K562 (cell line): ENCODE results near the gene CAMK2G. TPM values are rescaled to one million over a fixed set of nuclear protein-coding genes. Genes with fewer than 3 reads are reported as not detected.

Source experiments
- ATAC-seq: fragments of 200-7000 bp; cut with Tn5 transposase; 3 replicates; pipeline ENCODE4 v1.9.1; 2020; ENCODE audit warnings: moderate library complexity
- BruUV-seq: library from RNA; stranded (reverse); fragments of 400-500 nt; replicated peaks from 2 replicates; lab custom pipeline; 2021; lab: Mats Ljungman, UMichigan
- CTCF ChIA-PET: fragments of 300-600 bp; formaldehyde crosslinking; extraction: SDS; loops from one replicate; lab custom pipeline; 2021; ENCODE audit warnings: low intra/inter-chr PET ratio; lab: Yijun Ruan, JAX
- POLR2A ChIA-PET: fragments of 300-600, 350-650 bp; sonication (Branson Sonifier 250); formaldehyde crosslinking; extraction: SDS; loops from one replicate; lab custom pipeline; 2021; ENCODE audit warnings: antibody characterized with exemption, inconsistent platforms; lab: Yijun Ruan, JAX
- DNase-seq, 4 experiments: peaks; one replicate each; pipeline versions ENCODE4 v3.0.0 to v3.0.0-alpha.2; 2011 to 2018; ENCODE audit warnings: low spot score in 3 of 4, mixed read lengths in 3 of 4; ENCODE audit errors: extremely low read depth in 1 of 4
- FAIRE-seq: peaks from 2 replicates; lab custom pipeline; 2011; peaks lifted over from hg19 to GRCh38; lab: Jason Lieb, UNC
- H2AFZ ChIP-seq: 2 replicates; pipeline ENCODE4 v1.6.0; 2011; ENCODE audit warnings: low read depth, low read length, control low read depth, inconsistent platforms
- H3K27ac ChIP-seq: fragments of 200-600 bp; 3 replicates; pipeline ENCODE4 v1.8.0; 2011; ENCODE audit warnings: low read depth, mild to moderate bottlenecking, control low read depth, inconsistent platforms, low read length, moderate library complexity, mixed read lengths; ENCODE audit errors: extremely low read depth
- H3K27me3 ChIP-seq, 2 experiments: fragments of 300-600 bp in 1 of 2; 2 replicates in 1 of 2; 3 replicates in 1 of 2; pipeline versions ENCODE4 v1.6.0 to v1.8.0; 2011; ENCODE audit warnings: inconsistent platforms in 2 of 2, low read length in 2 of 2, mild to moderate bottlenecking in 1 of 2, mixed read lengths in 1 of 2, moderate library complexity in 1 of 2; ENCODE audit not compliant: control insufficient read depth in 2 of 2, insufficient read depth in 2 of 2
- H3K36me3 ChIP-seq: fragments of 300-600 bp; 3 replicates; pipeline ENCODE4 v1.8.0; 2011; ENCODE audit warnings: mild to moderate bottlenecking, low read length, inconsistent platforms; ENCODE audit not compliant: control insufficient read depth, insufficient read depth
- H3K4me1 ChIP-seq, 2 experiments: fragments of 200-600 bp in 1 of 2; replicated peaks in 1 of 2; 2 replicates in 1 of 2; 3 replicates in 1 of 2; pipeline versions ENCODE4 v1.5.1 to v1.8.0; 2011; ENCODE audit warnings: inconsistent platforms in 2 of 2, low read length in 2 of 2, mild to moderate bottlenecking in 1 of 2, mixed read lengths in 1 of 2, moderate library complexity in 1 of 2; ENCODE audit not compliant: control insufficient read depth in 2 of 2, insufficient read depth in 2 of 2
- H3K4me2 ChIP-seq: 2 replicates; pipeline ENCODE4 v1.6.1; 2011; ENCODE audit warnings: low read length, control low read depth, inconsistent platforms, mixed read lengths; ENCODE audit not compliant: insufficient read depth
- H3K4me3 ChIP-seq: fragments of 200-600 bp; sonication (generic), shearing (Covaris generic); 2 replicates; pipeline ENCODE4 v1.5.1; 2016; ENCODE audit warnings: control low read depth, inconsistent platforms
- H3K79me2 ChIP-seq: fragments of 200-600 bp; 3 replicates; pipeline ENCODE4 v1.8.0; 2011; ENCODE audit warnings: low read length, inconsistent platforms; ENCODE audit not compliant: control insufficient read depth, insufficient read depth
- H3K9ac ChIP-seq, 2 experiments: 2 replicates each; pipeline versions ENCODE4 v1.6.0 to v1.6.1; 2011; ENCODE audit warnings: low read depth in 2 of 2, low read length in 2 of 2, control low read depth in 1 of 2, inconsistent platforms in 1 of 2, mild to moderate bottlenecking in 1 of 2, mixed read lengths in 1 of 2; ENCODE audit not compliant: insufficient read depth in 1 of 2
- H3K9me1 ChIP-seq: one replicate; pipeline ENCODE4 v1.6.0; 2011; ENCODE audit warnings: inconsistent platforms, mild to moderate bottlenecking, low read length, moderate library complexity; ENCODE audit not compliant: control insufficient read depth, insufficient read depth
- H3K9me3 ChIP-seq: replicated peaks from 2 replicates; pipeline ENCODE4 v1.5.1; 2011; ENCODE audit warnings: low read depth, low read length, inconsistent platforms; ENCODE audit not compliant: control insufficient read depth, insufficient read depth
- H4K20me1 ChIP-seq: replicated peaks from 2 replicates; pipeline ENCODE4 v1.6.1; 2011; ENCODE audit warnings: low read length, inconsistent platforms, mixed read lengths; ENCODE audit not compliant: control insufficient read depth, insufficient read depth
- HCFC1 ChIP-seq: IDR thresholded peaks from 2 replicates; pipeline ENCODE4 v1.6.1; 2012; ENCODE audit warnings: low read depth, low read length, improper control_type of control experiment
- NR3C1 ChIP-seq: sonication (generic); formaldehyde crosslinking; IDR thresholded peaks from 2 replicates; pipeline ENCODE4 v1.8.1; 2022; ENCODE audit warnings: missing genetic modification reagents
- PCBP1 ChIP-seq: fragments of 200-400 bp; formaldehyde crosslinking; IDR thresholded peaks from 2 replicates; pipeline ENCODE4 v1.6.1; 2018; ENCODE audit warnings: mild to moderate bottlenecking, low read depth, low read length; ENCODE audit not compliant: poor library complexity, severe bottlenecking
- RBM17 ChIP-seq: fragments of 200-400 bp; formaldehyde crosslinking; IDR thresholded peaks from 2 replicates; pipeline ENCODE4 v1.6.1; 2017; ENCODE audit warnings: low read depth, mild to moderate bottlenecking, low read length, borderline replicate concordance
- RFX1 ChIP-seq: fragments of 450-650 bp; IDR thresholded peaks from 2 replicates; pipeline ENCODE4 v1.6.1; 2016; ENCODE audit warnings: mild to moderate bottlenecking, moderate library complexity
- SNRNP70 ChIP-seq: fragments of 200-400 bp; formaldehyde crosslinking; optimal IDR thresholded peaks from 2 replicates; pipeline ENCODE3; 2017; ENCODE audit warnings: low read depth, low read length
- WGBS: fragments of 100-300 bp; shearing (Covaris generic); methylation state at CpG from one replicate; pipeline ENCODE4 v1.1.6; 2016; ENCODE audit warnings: low coverage, mixed read lengths; ENCODE audit not compliant: insufficient coverage; ENCODE audit errors: missing lambda C conversion rate; 5-methylcytosine and 5-hydroxymethylcytosine counted together
- in situ Hi-C: fragments of 300-500 bp; cut with MboI; formaldehyde crosslinking; loops from 4 replicates; pipeline ENCODE4 v1.15.0; 2018; ENCODE audit warnings: inconsistent platforms, mixed read lengths
- intact Hi-C: fragments of 100-400 bp; cut with micrococcal nuclease; formaldehyde crosslinking; loops from 2 replicates; pipeline ENCODE4 v1.14.2; 2022
- polyA plus RNA-seq, 8 experiments: library from polyadenylated mRNA; depleted of rRNA in 4 of 8; stranded (reverse) in 5 of 8; unstranded in 3 of 8; fragments of >200 nt; fragmentation: Nextera tagmentation in 2 of 8; fragmentation: Illumina TruSeq in 1 of 8; extraction: Ambion mirVana in 2 of 8; extraction: Trizol in 1 of 8; gene quantifications; 2 replicates each; pipeline versions ENCODE4 v1.2.1 to v1.2.3, GENCODE V29; 2011 to 2014; ENCODE audit warnings: inconsistent platforms in 1 of 8, missing spikeins in 1 of 8
- total RNA-seq, 7 experiments: library from RNA; depleted of rRNA in 6 of 7; stranded (reverse); fragments of >200 nt in 6 of 7; fragmentation: Illumina TruSeq in 2 of 7; extraction: Trizol in 2 of 7; gene quantifications; 2 replicates each; pipeline versions ENCODE4 v1.2.1 to v1.2.3, GENCODE V29; 2011 to 2021; ENCODE audit warnings: low replicate concordance in 1 of 7
- TF ChIP-seq, protein P1 (sequence below): fragments of 450-650 bp; IDR thresholded peaks from 2 replicates; pipeline ENCODE4 v1.6.1; 2016
- TF ChIP-seq, protein P2 (sequence below): fragments of 200-800 bp; sonication (Bioruptor generic); IDR thresholded peaks from 2 replicates; pipeline ENCODE4 v1.6.1; 2017; ENCODE audit warnings: missing genetic modification characterization, missing compliant biosample characterization
- TF ChIP-seq, protein P3 (sequence below): fragments of 250-450 bp; sonication (Bioruptor Pico); IDR thresholded peaks from 2 replicates; pipeline ENCODE4 v1.5.0; 2021; ENCODE audit warnings: mild to moderate bottlenecking, borderline replicate concordance
- TF ChIP-seq, protein P4 (sequence below): sonication (generic); formaldehyde crosslinking; IDR thresholded peaks from 2 replicates; pipeline ENCODE4 v1.8.0; 2023; ENCODE audit warnings: mild to moderate bottlenecking, missing genetic modification reagents

CAMK2G gene
- total and polyA plus RNA-seq, 9 of the 15 experiments (the other 6 are each of a cell fraction or from before 2014, with no cell fraction given): 9.0 to 37.9 (median 32.6) TPM

DNA sequence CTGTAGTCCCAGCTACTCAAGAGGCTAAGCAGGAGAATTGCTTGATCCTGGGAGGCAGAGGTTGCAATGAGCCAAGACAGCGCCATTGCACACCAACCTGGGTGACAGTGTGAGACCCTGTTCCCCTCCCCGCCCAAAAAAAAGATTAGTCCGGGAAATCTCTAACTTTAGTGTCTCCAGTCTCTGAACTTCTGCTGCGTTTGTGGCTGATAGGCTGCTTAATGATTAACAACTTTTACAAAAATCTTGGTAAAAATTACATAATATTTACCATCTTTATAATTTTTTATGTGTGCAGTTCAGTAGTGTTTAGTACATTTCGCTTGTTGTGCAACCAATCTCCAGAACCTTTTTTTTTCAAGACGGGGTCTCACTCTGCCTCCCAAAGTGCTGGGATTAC is 26.9 kb upstream of the CAMK2G start:
- no peaks in the 10 kb centered on the region for H3K9me1 ChIP-seq
- intact Hi-C loops (no loop called here), in situ Hi-C loops (no loop called here)
- H4K20me1 ChIP-seq: no peaks in the 10 kb centered on the region
- no peak for ATAC-seq
- H3K9ac ChIP-seq: no peak overlapping the region
- CTCF ChIA-PET: no interaction called here
- no peaks in the 10 kb centered on the region for H3K9me3 ChIP-seq
- H3K36me3 ChIP-seq: no peaks in the 10 kb centered on the region
- no peaks in the 10 kb centered on the region for H3K79me2 ChIP-seq
- no peak overlapping the region for H2AFZ ChIP-seq
- DNase-seq: no peak
- H3K27me3 ChIP-seq: no peaks in the 10 kb centered on the region
- BruUV-seq: no TSS peak
- 43% methylated on average over 6 of the region's 6 CpGs for WGBS
- FAIRE-seq: no peak
- no peak overlapping the region for H3K4me3 ChIP-seq
- no peak overlapping the region for H3K27ac ChIP-seq
- no peaks in the 10 kb centered on the region; a peak in 2 of 5 replicates for H3K4me1 ChIP-seq
- no peak overlapping the region for H3K4me2 ChIP-seq
- POLR2A ChIA-PET: interaction anchor here (0.6 to 1.3 kb wide), 2 partner anchors 13 to 26 kb away, joined by 3 read pairs; no protein-coding TSS in a partner anchor
- TF ChIP-seq HCFC1 (no peak), NR3C1 (CRISPR knock-in tag) (no peak), RFX1 (no peak), RBM17 (no peak), SNRNP70 (no peak), PCBP1 (no peak)
- TF ChIP-seq, protein P1, sequence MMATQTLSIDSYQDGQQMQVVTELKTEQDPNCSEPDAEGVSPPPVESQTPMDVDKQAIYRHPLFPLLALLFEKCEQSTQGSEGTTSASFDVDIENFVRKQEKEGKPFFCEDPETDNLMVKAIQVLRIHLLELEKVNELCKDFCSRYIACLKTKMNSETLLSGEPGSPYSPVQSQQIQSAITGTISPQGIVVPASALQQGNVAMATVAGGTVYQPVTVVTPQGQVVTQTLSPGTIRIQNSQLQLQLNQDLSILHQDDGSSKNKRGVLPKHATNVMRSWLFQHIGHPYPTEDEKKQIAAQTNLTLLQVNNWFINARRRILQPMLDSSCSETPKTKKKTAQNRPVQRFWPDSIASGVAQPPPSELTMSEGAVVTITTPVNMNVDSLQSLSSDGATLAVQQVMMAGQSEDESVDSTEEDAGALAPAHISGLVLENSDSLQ: no peak
- TF ChIP-seq, protein P2, sequence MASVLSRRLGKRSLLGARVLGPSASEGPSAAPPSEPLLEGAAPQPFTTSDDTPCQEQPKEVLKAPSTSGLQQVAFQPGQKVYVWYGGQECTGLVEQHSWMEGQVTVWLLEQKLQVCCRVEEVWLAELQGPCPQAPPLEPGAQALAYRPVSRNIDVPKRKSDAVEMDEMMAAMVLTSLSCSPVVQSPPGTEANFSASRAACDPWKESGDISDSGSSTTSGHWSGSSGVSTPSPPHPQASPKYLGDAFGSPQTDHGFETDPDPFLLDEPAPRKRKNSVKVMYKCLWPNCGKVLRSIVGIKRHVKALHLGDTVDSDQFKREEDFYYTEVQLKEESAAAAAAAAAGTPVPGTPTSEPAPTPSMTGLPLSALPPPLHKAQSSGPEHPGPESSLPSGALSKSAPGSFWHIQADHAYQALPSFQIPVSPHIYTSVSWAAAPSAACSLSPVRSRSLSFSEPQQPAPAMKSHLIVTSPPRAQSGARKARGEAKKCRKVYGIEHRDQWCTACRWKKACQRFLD (CRISPR knock-in tag): no peak
- TF ChIP-seq, protein P3, sequence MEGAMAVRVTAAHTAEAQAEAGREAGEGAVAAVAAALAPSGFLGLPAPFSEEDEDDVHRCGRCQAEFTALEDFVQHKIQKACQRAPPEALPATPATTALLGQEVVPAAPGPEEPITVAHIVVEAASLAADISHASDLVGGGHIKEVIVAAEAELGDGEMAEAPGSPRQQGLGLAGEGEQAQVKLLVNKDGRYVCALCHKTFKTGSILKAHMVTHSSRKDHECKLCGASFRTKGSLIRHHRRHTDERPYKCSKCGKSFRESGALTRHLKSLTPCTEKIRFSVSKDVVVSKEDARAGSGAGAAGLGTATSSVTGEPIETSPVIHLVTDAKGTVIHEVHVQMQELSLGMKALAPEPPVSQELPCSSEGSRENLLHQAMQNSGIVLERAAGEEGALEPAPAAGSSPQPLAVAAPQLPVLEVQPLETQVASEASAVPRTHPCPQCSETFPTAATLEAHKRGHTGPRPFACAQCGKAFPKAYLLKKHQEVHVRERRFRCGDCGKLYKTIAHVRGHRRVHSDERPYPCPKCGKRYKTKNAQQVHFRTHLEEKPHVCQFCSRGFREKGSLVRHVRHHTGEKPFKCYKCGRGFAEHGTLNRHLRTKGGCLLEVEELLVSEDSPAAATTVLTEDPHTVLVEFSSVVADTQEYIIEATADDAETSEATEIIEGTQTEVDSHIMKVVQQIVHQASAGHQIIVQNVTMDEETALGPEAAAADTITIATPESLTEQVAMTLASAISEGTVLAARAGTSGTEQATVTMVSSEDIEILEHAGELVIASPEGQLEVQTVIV (CRISPR knock-in tag): no peak
- TF ChIP-seq, protein P4, sequence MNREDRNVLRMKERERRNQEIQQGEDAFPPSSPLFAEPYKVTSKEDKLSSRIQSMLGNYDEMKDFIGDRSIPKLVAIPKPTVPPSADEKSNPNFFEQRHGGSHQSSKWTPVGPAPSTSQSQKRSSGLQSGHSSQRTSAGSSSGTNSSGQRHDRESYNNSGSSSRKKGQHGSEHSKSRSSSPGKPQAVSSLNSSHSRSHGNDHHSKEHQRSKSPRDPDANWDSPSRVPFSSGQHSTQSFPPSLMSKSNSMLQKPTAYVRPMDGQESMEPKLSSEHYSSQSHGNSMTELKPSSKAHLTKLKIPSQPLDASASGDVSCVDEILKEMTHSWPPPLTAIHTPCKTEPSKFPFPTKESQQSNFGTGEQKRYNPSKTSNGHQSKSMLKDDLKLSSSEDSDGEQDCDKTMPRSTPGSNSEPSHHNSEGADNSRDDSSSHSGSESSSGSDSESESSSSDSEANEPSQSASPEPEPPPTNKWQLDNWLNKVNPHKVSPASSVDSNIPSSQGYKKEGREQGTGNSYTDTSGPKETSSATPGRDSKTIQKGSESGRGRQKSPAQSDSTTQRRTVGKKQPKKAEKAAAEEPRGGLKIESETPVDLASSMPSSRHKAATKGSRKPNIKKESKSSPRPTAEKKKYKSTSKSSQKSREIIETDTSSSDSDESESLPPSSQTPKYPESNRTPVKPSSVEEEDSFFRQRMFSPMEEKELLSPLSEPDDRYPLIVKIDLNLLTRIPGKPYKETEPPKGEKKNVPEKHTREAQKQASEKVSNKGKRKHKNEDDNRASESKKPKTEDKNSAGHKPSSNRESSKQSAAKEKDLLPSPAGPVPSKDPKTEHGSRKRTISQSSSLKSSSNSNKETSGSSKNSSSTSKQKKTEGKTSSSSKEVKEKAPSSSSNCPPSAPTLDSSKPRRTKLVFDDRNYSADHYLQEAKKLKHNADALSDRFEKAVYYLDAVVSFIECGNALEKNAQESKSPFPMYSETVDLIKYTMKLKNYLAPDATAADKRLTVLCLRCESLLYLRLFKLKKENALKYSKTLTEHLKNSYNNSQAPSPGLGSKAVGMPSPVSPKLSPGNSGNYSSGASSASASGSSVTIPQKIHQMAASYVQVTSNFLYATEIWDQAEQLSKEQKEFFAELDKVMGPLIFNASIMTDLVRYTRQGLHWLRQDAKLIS (CRISPR knock-in tag): no peak
